HG03097 (cell line): ENCODE results near the gene E2F4.

Experiments
- ATAC-seq: cut with Tn5 transposase; IDR thresholded peaks from one replicate; pipeline ENCODE4 v1.9.1; 2021; ENCODE audit not compliant: unreplicated experiment, low FRiP score

Gene E2F4

GRCh38 chr16:67173808-67174705 lies 17.9 kb upstream of the E2F4 start:
- ATAC-seq = no peak

DNA sequence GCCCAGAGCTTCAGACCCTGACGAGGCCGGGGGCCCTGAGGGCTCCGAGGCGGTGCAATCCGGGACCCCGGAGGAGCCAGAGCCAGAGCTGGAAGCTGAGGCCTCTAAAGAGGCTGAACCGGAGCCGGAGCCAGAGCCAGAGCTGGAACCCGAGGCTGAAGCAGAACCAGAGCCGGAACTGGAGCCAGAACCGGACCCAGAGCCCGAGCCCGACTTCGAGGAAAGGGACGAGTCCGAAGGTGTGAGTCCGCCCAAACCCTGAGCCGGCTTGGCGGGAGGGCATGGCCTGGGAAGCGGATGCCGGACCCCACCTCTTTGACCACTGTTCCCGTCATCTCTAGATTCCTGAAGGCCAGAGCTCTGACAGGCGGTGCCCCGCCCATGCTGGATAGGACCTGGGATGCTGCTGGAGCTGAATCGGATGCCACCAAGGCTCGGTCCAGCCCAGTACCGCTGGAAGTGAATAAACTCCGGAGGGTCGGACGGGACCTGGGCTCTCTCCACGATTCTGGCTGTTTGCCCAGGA lies 17.2 kb upstream of the E2F4 start:
- no peak for ATAC-seq

DNA sequence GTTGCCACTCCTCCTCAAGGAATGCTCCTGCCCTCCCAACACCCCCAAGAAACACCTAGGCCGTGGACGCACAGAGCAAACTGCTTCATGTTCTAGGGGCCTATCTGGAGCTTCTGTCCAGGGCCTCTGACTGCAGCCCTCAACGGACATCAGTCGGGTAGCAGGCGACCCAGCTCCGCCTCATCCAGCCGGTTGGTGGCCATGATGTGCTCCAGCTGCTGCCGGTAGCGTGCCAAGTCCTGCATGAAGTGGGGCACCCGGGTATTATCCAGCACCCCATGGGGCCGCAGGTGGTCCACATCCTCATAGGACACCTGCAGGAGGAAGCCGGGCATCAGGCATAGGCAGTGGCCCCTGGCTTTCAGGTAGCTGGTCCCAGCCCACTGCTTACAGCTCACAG lies 15.3 kb upstream of the E2F4 start:
- no peak for ATAC-seq

- ATAC-seq = no peak
Measured at GRCh38 chr16:67177743-67178699, 13.9 kb upstream of the E2F4 start.

DNA sequence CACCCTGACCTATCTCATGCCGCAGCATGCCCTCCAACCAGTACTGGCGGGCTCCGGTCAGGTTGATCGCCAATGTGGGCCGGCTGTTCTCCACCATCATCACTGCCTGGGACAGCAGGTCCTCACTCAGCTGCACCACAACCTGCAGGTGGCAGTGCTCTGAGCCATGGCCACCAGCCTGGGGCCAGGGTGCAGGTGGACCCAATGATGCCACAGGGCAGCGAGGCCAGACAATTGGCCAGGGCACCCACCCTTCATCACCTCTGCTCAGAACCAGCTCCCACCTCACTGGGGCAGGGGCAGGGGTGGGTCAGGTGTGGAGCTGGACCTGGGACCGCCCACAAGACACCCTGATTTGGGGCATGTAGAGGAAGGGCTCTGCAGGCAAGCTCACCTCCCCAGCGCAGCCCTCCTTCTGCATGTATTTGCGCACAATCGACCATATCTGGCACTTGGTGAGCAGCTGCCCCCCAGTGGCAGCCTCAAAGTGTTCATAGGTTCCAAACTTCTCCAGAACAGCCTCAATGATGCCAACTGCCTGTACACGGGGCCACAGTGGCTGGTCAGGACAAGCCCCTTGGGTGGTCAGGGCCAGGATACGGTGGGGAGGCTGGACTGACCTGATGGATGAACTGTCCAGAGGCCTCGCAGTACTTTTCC lies 12.4 kb upstream of the E2F4 start:
- ATAC-seq = no peak

- no peak for ATAC-seq
Measured at GRCh38 chr16:67180166-67180565, 11.8 kb upstream of the E2F4 start.

GRCh38 chr16:67181346-67181745 lies 10.6 kb upstream of the E2F4 start:
- no peak for ATAC-seq

- ATAC-seq = no peak
Measured at GRCh38 chr16:67182288-67182687, 9.7 kb upstream of the E2F4 start.

- ATAC-seq = no peak
Measured at GRCh38 chr16:67183284-67183626, 8.7 kb upstream of the E2F4 start.

DNA sequence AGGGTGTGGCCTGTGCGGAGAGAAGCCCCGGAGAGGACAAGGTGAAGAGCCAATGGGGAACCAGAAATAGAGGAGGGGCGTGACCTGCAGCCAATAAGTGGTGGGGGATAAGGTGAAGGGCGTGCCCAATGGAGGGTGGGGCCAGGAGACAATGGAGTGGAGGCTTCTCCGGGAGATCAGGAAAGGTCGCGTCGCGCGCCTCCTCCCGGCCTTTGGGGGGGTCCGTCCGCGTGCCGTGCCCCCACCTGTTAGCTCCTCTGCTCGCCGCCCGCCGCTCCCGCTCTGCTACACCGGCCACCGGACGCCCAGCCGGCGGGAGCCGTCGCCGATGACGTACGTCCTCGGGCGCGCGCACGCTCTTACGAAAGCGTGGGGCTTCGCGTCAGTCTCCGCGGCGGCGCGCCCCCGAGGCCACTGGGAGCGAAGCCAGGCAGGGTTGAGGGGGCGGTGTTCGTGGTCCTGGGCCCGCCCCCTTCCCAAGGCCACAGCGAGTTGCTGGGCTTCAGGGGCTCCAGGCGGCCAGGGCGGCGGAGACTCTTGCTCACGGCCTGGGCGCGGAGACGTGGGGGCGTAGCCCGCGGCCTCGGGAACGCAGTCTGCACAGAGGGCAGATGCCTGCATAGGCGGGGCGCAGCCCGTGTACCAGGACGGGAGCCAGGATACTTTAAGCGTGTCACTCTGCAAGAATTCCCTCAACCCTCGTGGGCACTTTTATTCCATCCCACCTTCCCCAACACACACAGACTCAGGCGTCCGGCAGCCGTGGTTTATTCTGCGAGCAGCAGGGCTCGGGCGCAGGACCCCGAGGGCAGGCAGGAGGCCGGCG lies 8.1 kb upstream of the E2F4 start, which contains the start of gene MATCAP1:
MATCAP1 (minus strand) TSS at position 337 of the 826 bp plus-strand sequence. CDS start 3,353 bp downstream, outside the sequence.
- ATAC-seq = peak; percentile 70

GRCh38 chr16:67184453-67184994 lies 7.4 kb upstream of the E2F4 start:
- no peak for ATAC-seq

DNA sequence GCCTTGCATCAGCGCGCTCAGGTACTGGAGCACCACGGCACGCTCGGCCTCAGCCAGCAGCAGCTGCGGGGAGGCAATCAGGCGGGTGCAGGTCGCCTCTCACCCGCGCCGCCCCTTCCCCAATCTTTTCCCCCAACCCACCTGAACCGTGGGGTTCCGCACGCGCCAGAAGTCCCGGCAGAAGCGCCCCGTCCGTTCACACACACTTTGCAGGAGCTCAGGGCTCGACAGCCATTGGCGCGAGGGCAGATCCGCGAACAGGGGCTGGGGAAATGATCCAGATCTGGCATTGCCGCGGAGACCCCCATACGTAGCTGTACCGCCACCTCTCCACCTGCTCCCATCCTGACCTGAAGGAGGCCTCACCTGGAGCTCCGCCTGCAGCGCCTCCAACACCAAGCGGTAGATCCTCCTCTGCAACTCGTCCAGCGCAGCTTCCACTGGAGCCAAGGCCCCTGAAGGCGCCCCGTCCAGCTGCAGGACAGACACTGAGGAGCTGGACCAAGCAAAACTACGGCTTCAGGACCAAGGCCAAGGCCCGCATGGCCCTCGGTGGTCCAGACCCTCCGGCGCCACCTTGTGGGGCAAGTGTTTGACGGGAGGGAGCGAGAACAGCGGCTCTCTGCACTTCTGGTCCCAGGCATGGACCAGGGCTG lies 6.8 kb upstream of the E2F4 start:
- ATAC-seq = peak; percentile 32

DNA sequence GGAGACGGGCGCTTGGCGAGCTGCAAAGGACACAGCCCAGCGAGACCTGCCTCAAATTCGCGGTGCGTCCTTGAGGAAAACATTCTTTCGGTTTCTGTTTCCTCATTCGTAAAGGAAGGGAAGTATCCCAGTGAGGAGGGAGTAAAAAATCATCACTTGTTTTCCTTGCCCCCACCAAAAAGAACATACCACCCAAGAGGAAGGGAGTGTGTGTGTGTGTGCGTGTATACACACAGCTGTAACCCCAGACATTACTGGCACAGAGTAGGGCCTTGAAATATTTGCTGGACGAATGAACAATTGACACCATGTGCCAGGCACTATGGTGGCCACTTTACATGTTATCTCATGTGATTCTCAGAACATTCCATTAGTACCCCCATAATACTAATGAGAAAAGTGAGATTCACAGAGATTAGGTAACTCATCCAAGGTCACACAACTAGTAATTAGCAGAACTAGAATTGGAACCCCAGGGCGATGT lies 6.3 kb upstream of the E2F4 start:
- ATAC-seq = no peak

- no peak for ATAC-seq
Measured at GRCh38 chr16:67186550-67186950, 5.4 kb upstream of the E2F4 start.

DNA sequence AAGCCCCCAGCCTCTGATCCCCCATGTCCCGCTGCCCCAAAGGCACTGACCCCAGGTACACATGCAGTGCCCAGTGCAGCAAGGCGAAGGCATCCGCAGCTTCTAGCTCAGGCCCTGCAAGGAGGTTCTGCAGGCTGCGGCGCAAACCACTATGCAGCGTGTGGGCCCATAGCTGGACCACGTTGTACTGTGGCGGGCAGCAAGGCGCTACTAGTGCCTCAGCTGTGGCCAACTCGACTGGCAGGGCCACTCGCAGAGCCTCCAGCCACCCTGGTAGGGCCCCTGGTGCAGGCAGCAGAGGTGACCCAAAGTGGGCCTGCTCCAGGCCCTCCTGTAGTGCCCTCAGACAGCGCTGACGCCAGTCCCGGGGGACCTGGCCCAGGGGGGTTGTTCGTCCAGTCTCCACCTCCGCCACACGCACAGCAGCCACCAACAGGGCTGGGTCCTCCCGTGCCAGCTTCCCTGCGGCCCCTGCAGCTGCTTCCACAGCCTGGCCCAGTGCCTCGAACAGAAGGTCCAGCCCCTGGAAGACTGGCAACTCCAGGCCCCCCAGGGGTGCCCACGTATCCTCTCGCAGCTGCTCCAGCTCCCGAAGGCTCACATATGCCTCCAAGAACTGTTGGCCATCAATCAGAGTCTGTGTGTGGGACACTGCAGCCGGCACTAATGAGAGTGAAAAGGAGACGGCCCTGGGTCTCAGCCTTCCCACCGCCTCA lies 4.6 kb upstream of the E2F4 start:
- ATAC-seq = no peak

GRCh38 chr16:67188323-67188722 lies 3.6 kb upstream of the E2F4 start:
- ATAC-seq = no peak

GRCh38 chr16:67188798-67189197 lies 3.2 kb upstream of the E2F4 start:
- no peak for ATAC-seq

DNA sequence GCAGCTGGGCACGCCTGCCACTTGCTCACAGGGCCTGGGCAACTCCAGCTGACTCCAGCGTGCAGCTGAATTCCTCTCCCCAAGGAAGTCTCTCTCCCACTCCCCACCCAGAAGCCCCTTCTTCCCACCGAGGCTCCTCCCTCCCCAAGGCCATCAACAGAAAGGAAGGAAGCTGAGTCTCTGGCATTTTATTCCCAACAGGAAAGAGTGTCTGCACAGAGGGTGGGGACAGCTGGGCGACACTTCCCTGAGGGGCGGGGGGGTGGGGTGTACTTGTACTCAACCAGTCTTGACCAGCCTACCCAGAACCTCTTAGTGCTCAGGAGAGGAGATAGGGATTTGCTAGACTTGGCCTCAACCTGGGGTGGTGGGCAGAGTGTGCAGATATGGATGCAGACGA lies 1.9 kb upstream of the E2F4 start, which contains the start of gene EXOC3L1:
EXOC3L1 (minus strand) TSS at position 96 of the 400 bp plus-strand sequence. CDS start 460 bp downstream, outside the sequence.
- no peak for ATAC-seq
